ENCODE data around the gene CLBA1.
"Not testable (repeated sequence)": the region's sequence is repeated elsewhere in the genome, so short reads cannot be mapped to it uniquely, and the experiment has no call there.

CLBA1 gene

GRCh38 chr14:104945986-104946965 lies 39.3 kb upstream of the CLBA1 start:
- not testable (repeated sequence) for DNase-seq (ENCODE audit: low read depth); H3K4me3 ChIP-seq (ENCODE audit: control insufficient read depth, low read depth, low read length)

DNA sequence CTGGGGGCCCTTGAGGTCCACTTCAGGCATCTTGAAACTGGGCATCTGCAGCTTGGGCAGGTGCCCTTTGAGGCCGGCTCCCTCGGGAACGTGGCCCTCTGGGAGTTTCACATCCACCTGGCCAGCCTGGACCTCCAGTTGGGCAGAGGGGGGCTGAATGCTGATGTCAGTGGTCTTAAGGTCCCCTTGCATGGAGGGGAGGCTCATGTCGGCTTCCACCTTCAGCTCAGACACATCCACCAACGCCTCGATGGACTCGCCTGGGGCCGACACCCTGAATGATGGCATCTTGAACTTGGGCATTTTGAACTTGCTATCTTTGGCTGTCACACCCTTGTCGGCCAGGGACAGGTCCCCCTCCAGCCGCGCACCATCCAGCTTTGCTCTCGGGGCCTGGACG lies 38.4 kb upstream of the CLBA1 start:
- DNase-seq (ENCODE audit: low read depth); H3K4me3 ChIP-seq (ENCODE audit: control insufficient read depth, low read depth, low read length): not testable (repeated sequence)

- H3K4me3 ChIP-seq (ENCODE audit: control insufficient read depth, low read depth, low read length); DNase-seq (ENCODE audit: low read depth): not testable (repeated sequence)
Observed at GRCh38 chr14:104947881-104948735, 37.5 kb upstream of the CLBA1 start.

DNA sequence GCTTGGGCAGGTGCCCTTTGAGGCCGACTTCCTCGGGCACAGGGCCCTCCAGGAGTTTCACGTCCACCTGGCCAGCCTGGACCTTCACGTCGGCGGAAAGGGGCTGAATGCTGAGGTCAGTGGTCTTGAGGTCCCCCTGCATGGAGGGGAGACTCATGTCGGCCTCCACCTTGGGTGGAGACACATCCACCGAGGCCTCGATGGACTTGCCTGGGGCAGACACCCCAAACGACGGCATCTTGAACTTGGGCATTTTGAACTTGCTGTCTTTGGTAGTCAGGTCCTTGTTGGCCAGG lies 36.9 kb upstream of the CLBA1 start:
- DNase-seq (ENCODE audit: low read depth), result no peak
- no peak overlapping the region for H3K4me3 ChIP-seq (ENCODE audit: control insufficient read depth, low read depth, low read length)
- TF ChIP-seq, protein P1, sequence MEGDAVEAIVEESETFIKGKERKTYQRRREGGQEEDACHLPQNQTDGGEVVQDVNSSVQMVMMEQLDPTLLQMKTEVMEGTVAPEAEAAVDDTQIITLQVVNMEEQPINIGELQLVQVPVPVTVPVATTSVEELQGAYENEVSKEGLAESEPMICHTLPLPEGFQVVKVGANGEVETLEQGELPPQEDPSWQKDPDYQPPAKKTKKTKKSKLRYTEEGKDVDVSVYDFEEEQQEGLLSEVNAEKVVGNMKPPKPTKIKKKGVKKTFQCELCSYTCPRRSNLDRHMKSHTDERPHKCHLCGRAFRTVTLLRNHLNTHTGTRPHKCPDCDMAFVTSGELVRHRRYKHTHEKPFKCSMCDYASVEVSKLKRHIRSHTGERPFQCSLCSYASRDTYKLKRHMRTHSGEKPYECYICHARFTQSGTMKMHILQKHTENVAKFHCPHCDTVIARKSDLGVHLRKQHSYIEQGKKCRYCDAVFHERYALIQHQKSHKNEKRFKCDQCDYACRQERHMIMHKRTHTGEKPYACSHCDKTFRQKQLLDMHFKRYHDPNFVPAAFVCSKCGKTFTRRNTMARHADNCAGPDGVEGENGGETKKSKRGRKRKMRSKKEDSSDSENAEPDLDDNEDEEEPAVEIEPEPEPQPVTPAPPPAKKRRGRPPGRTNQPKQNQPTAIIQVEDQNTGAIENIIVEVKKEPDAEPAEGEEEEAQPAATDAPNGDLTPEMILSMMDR (conservative IDR thresholded peaks at IDR 0.05; ENCODE audit: control insufficient read depth, insufficient read depth, low read depth, low read length), result no peak

DNA sequence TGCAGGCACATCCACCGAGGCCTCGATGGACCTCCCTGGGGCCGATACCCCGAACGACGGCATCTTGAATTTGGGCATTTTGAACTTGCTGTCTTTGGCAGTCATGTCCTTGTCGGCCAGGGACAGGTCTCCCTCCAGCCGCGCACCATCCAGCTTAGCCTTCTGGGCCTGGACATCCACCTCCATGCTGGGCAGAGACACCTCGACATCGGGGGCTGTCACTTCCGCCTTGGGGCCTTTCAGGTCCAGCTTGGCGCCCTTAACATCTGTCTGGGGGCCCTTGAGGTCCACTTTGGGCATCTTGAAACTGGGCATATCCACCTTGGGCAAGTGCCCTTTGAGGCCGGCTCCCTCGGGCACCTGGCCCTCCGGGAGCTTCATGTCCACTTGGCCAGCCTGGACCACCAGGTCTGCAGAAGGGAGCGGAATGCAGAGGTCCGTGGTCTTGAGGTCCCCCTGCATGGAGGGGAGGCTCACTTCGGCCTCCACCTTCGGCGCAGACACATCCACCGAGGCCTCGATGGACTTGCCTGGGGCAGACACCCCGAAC lies 36.1 kb upstream of the CLBA1 start:
- not testable (repeated sequence) for H3K4me3 ChIP-seq (ENCODE audit: control insufficient read depth, low read depth, low read length); DNase-seq (ENCODE audit: low read depth)

- TF ChIP-seq, protein P1 (conservative IDR thresholded peaks at IDR 0.05; ENCODE audit: control insufficient read depth, insufficient read depth, low read depth, low read length), result no peak
- no peak overlapping the region for H3K4me3 ChIP-seq (ENCODE audit: control insufficient read depth, low read depth, low read length)
- no peak for DNase-seq (ENCODE audit: low read depth)
Observed at GRCh38 chr14:104950021-104950420, 35.6 kb upstream of the CLBA1 start.

DNA sequence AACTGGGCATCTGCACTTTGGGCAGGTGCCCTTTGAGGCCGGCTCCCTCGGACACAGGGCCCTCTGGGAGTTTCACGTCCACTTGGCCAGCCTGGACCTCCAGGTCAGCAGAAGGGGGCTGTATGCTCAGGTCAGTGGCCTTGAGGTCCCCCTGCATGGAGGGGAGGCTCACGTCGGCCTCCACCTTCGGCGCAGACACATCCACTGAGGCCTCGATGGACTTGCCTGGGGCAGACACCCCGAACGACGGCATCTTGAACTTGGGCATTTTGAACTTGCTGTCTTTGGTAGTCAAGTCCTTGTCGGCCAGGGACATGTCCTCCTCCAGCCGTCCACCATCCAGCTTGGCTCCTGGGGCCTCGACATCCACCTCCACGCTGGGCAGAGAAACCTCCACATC lies 34.9 kb upstream of the CLBA1 start:
- not testable (repeated sequence) for H3K4me3 ChIP-seq (ENCODE audit: control insufficient read depth, low read depth, low read length); DNase-seq (ENCODE audit: low read depth)

DNA sequence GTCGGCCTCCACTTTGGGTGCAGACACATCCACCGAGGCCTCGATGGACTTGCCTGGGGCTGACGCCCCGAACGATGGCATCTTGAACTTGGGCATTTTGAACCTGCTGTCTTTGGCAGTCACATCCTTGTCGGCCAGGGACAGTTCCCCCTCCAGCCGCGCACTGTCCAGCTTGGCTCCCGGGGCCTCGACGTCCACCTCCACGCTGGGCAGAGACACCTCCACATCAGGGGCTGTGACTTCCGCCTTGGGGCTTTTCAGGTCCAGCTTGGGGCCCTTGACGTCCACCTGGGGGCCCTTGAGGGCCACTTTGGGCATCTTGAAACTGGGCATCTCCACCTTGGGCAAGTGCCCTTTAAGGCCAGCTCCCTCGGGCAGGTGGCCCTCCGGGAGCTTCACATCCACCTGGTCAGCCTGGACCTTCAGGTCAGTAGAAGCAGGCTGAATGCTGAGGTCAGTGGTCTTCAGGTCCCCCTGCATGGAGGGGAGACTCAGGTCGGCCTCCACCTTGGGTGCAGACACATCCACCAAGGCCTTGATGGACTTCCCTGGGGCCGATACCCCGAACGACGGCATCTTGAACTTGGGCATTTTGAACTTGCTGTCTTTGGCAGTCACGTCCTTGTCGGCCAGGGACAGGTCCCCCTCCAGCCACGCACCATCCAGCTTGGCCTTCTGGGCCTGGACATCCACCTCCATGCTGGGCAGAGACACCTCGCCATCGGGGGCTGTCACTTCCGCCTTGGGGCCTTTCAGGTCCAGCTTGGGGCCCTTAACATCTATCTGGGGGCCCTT lies 33.5 kb upstream of the CLBA1 start:
- not testable (repeated sequence) for DNase-seq (ENCODE audit: low read depth)

GRCh38 chr14:104953097-104953496 lies 32.5 kb upstream of the CLBA1 start:
- no peak for DNase-seq (ENCODE audit: low read depth)

More for the DNA sequence above, 33.5 kb upstream of the CLBA1 start:
- not testable (repeated sequence) for H3K4me3 ChIP-seq (ENCODE audit: control insufficient read depth, low read depth, low read length)

More at GRCh38 chr14:104953097-104953496, 32.5 kb upstream of the CLBA1 start:
- TF ChIP-seq, protein P1 (conservative IDR thresholded peaks at IDR 0.05; ENCODE audit: control insufficient read depth, insufficient read depth, low read depth, low read length), result no peak
- H3K4me3 ChIP-seq (ENCODE audit: control insufficient read depth, low read depth, low read length), result no peak overlapping the region

Data from fibroblast of mammary gland (primary cell).